ENCODE results near the gene ELN. TPM values are rescaled to one million over a fixed set of nuclear protein-coding genes. Genes with fewer than 3 reads are reported as not detected.

Gene ELN
- total RNA-seq, 1 donor from 2014 or later: not detected

- no peaks in the 10 kb centered on the region for H3K36me3 ChIP-seq (ENCODE audit: control insufficient read depth, insufficient read depth, low read length)
- H3K4me3 ChIP-seq (ENCODE audit: low read depth, low read length): no peak overlapping the region
- no peak for DNase-seq (ENCODE audit: low read depth)
- no peaks in the 10 kb centered on the region for H3K27me3 ChIP-seq (ENCODE audit: control insufficient read depth, insufficient read depth, low read length)
- TF ChIP-seq CTCF (IDR thresholded peaks at IDR 0.05; ENCODE audit: insufficient read depth, low read length, poor library complexity, severe bottlenecking): no peak
Measured at GRCh38 chr7:74070619-74070921, 42.6 kb downstream of the ELN start.

- TF ChIP-seq CTCF (IDR thresholded peaks at IDR 0.05; ENCODE audit: insufficient read depth, low read length, poor library complexity, severe bottlenecking): no peak
Measured at GRCh38 chr7:74071121-74071520, 43.1 kb downstream of the ELN start.

GRCh38 chr7:74074770-74075169 lies 46.8 kb downstream of the ELN start:
- DNase-seq (ENCODE audit: low read depth): no peak
- Histone ChIP-seq H3K27me3 (ENCODE audit: control insufficient read depth, insufficient read depth, low read length) (no peaks in the 10 kb centered on the region), H3K4me3 (ENCODE audit: low read depth, low read length) (no peak overlapping the region), H3K36me3 (ENCODE audit: control insufficient read depth, insufficient read depth, low read length) (no peaks in the 10 kb centered on the region)
- TF ChIP-seq CTCF (IDR thresholded peaks at IDR 0.05; ENCODE audit: insufficient read depth, low read length, poor library complexity, severe bottlenecking): no peak

More at GRCh38 chr7:74071121-74071520, 43.1 kb downstream of the ELN start:
- Histone ChIP-seq H3K36me3 (ENCODE audit: control insufficient read depth, insufficient read depth, low read length) (no peaks in the 10 kb centered on the region), H3K4me3 (ENCODE audit: low read depth, low read length) (no peak overlapping the region), H3K27me3 (ENCODE audit: control insufficient read depth, insufficient read depth, low read length) (no peaks in the 10 kb centered on the region)
- DNase-seq (ENCODE audit: low read depth): no peak

GRCh38 chr7:74078461-74078860 lies 50.5 kb downstream of the ELN start:
- no peak overlapping the region for H3K4me3 ChIP-seq (ENCODE audit: low read depth, low read length)
- TF ChIP-seq CTCF (IDR thresholded peaks at IDR 0.05; ENCODE audit: insufficient read depth, low read length, poor library complexity, severe bottlenecking): no peak
- H3K36me3 ChIP-seq (ENCODE audit: control insufficient read depth, insufficient read depth, low read length): no peaks in the 10 kb centered on the region
- no peak for DNase-seq (ENCODE audit: low read depth)
- H3K27me3 ChIP-seq (ENCODE audit: control insufficient read depth, insufficient read depth, low read length): no peaks in the 10 kb centered on the region

- no peak overlapping the region for H3K4me3 ChIP-seq (ENCODE audit: low read depth, low read length)
- H3K27me3 ChIP-seq (ENCODE audit: control insufficient read depth, insufficient read depth, low read length): no peaks in the 10 kb centered on the region
- no peak for TF ChIP-seq CTCF (IDR thresholded peaks at IDR 0.05; ENCODE audit: insufficient read depth, low read length, poor library complexity, severe bottlenecking)
- H3K36me3 ChIP-seq (ENCODE audit: control insufficient read depth, insufficient read depth, low read length): peaks cover 3% of the 10 kb centered on the region
- no peak for DNase-seq (ENCODE audit: low read depth)
Measured at GRCh38 chr7:74082770-74083116, 54.8 kb downstream of the ELN start.

GRCh38 chr7:74083117-74083876 lies 55.3 kb downstream of the ELN start, which contains the start of gene LIMK1:
Gene LIMK1, plus strand, starts transcription at chr7:74083804. Its CDS starts 187 bp downstream, at chr7:74083991.
- no peak for TF ChIP-seq CTCF (IDR thresholded peaks at IDR 0.05; ENCODE audit: insufficient read depth, low read length, poor library complexity, severe bottlenecking)
- Histone ChIP-seq H3K27me3 (ENCODE audit: control insufficient read depth, insufficient read depth, low read length) (no peaks in the 10 kb centered on the region), H3K36me3 (ENCODE audit: control insufficient read depth, insufficient read depth, low read length) (peaks cover 3% of the 10 kb centered on the region), H3K4me3 (ENCODE audit: low read depth, low read length) (peak within 1 kb of the TSS; percentile 77)
- no peak for DNase-seq (ENCODE audit: low read depth)

Measured in kidney epithelial cell (primary cell).